GM18907 (cell line): ENCODE data around the gene RAB31.
A peak's percentile ranks its signal among the peaks of the same experiment; 100 is the strongest.
"Not testable (repeated sequence)": the region's sequence is repeated elsewhere in the genome, so short reads cannot be mapped to it uniquely, and the experiment has no call there.

ENCODE experiments used
- ATAC-seq: cut with Tn5 transposase; IDR thresholded peaks from one replicate; pipeline ENCODE4 v1.9.1; 2021; ENCODE audit warnings: mild to moderate bottlenecking, moderate library complexity; ENCODE audit not compliant: unreplicated experiment

Gene RAB31

GRCh38 chr18:9757827-9758621 is 49.9 kb downstream of the RAB31 start:
- ATAC-seq = no peak

- ATAC-seq = no peak
These were observed 50.5 kb downstream of the RAB31 start for GRCh38 chr18:9758624-9759075.

GRCh38 chr18:9760641-9761040 is 52.5 kb downstream of the RAB31 start:
- ATAC-seq = no peak

- no peak for ATAC-seq
These were observed 54.4 kb downstream of the RAB31 start for GRCh38 chr18:9762526-9762925.

- ATAC-seq = no peak
These were observed 55.1 kb downstream of the RAB31 start for GRCh38 chr18:9763157-9763556.

- ATAC-seq = no peak
These were observed 55.9 kb downstream of the RAB31 start for GRCh38 chr18:9764011-9764481.

GRCh38 chr18:9765501-9765900 is 57.4 kb downstream of the RAB31 start:
- ATAC-seq = no peak

- ATAC-seq = no peak
These were observed 58.0 kb downstream of the RAB31 start for GRCh38 chr18:9766076-9766481.

- ATAC-seq = no peak
These were observed 58.6 kb downstream of the RAB31 start for GRCh38 chr18:9766740-9767139.

GRCh38 chr18:9768071-9768691 is 60.1 kb downstream of the RAB31 start:
- not testable (repeated sequence) for ATAC-seq

GRCh38 chr18:9770111-9770510 is 62.0 kb downstream of the RAB31 start:
- not testable (repeated sequence) for ATAC-seq

- ATAC-seq = peak; percentile 63
These were observed 63.3 kb downstream of the RAB31 start for GRCh38 chr18:9771261-9771976.

- no peak for ATAC-seq
These were observed 64.0 kb downstream of the RAB31 start for GRCh38 chr18:9771977-9772660.

GRCh38 chr18:9772847-9773677 is 65.0 kb downstream of the RAB31 start:
- no peak for ATAC-seq

GRCh38 chr18:9774150-9774549 is 66.0 kb downstream of the RAB31 start:
- no peak for ATAC-seq

- no peak for ATAC-seq
These were observed 67.1 kb downstream of the RAB31 start for GRCh38 chr18:9775178-9775577.

- no peak for ATAC-seq
These were observed 71.5 kb downstream of the RAB31 start for GRCh38 chr18:9779630-9780029.

GRCh38 chr18:9782073-9782857 is 74.2 kb downstream of the RAB31 start:
- ATAC-seq = no peak

- no peak for ATAC-seq
These were observed 78.5 kb downstream of the RAB31 start for GRCh38 chr18:9786631-9787030.
